ENCODE results near the gene EPHA1.

EPHA1 gene

DNA sequence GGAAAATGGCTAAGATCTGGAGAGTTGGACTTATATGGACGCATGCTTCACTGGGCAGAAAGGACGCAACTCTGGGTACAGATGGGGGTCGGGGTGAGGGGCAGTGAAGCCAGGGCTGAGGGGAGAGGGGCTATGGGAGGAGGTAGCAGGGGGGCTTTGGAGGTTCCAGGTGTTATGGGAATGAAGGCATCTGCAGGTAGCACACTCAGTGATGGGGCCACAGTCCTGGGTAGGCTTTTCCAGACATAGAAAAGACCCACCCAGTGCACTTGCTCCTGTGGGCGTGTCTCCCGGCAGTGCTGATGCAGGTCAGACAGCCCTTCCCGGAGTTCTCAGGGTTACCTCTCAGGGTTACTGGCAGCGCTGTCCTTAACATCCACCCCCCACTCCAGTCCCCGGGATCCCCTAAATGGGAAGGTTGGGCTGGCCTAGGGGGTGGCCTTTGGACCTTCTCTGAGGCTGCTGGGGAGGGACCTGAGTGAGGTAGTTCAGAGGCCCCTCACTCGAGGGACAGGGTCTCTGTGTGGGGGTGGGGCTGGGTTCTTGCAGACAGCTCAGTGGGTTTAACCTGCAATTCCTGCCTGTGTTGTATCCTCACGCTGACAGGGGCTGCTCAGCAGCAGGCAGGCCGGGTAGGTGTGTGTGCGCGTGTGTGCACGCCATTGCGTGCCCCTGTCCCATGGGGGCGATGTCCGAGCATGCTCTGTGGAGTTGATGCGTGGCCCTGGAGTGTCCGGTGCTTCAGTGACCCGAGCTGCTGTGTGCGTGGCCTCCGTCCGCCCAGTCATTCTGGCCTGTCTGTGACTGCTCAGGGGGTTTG, 21.3 kb downstream of the EPHA1 start:
- no peak for DNase-seq

DNA sequence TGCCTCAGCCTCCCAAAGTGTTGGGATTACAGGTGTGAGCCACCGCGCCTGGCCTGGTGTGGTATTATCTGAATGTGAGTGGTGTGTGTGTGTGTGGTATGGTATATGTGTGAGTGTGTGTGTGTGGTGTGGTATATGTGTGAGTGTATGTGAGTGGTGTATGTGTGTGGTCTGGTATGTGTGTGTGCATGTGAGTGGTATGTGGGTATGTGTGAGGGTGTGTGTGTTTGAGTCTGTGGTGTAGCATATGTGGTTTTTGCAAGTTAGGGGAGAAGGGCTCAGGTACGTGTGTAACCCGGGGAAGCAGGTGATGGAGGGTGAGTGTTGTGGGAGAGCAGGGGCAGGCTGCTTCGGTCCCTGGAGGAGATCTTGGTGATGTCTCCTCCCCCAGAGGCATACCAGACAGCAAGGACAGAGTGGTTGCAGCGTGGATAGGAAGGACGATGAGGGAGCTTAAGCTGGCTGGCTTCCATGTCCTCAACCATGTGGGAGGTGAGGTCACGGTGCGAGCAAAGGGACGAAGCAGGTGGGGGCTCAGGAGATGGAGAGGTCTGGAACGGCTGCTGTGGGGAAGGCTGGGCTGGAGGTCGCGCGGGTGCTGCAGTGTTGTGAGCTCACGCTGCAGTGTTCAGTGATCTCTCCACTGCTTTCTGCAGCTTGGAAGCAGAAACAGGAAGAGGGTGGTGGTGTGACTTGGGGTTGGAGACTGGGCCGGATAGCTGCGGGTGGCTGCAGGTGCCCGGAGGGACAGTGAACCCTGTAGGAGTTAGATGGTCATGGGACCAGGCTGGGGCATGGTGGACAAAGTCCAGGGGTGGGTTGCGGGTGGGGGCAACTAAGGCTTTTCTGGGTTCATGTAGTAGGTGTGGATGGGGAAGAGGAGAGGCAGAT, 22.5 kb downstream of the EPHA1 start:
- DNase-seq: no peak

- no peak for DNase-seq
Observed at GRCh38 chr7:143384661-143385631, 23.7 kb downstream of the EPHA1 start.

- DNase-seq: no peak
Observed at GRCh38 chr7:143384148-143384547, 24.5 kb downstream of the EPHA1 start.

- DNase-seq: no peak
Observed at GRCh38 chr7:143383642-143383957, 25.1 kb downstream of the EPHA1 start.

DNA sequence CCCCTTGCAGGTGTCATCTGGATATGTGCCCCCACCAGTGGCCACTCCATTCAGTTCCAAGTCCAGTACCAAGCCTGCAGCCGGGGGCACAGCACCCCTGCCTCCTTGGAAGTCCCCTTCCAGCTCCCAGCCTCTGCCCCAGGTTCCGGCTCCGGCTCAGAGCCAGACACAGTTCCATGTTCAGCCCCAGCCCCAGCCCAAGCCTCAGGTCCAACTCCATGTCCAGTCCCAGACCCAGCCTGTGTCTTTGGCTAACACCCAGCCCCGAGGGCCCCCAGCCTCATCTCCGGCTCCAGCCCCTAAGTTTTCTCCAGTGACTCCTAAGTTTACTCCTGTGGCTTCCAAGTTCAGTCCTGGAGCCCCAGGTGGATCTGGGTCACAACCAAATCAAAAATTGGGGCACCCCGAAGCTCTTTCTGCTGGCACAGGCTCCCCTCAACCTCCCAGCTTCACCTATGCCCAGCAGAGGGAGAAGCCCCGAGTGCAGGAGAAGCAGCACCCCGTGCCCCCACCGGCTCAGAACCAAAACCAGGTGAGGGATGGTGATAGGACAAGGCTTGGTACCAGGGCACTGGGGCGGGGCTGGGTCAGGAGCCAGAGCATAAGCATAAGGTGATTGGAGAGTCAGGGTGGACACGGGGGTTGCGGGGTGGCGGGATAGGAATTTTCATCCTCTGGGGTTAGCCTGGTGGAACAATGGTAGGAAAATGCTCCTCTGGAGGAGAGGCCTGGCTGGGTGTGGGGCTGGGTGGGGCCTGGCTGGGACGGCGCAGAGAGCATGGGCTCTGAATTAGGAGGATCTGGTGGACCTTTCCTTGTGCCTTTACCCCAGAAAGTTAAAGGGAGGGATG, 25.6 kb downstream of the EPHA1 start:
- DNase-seq: no peak

- no peak for DNase-seq
Observed at GRCh38 chr7:143382126-143382790, 26.4 kb downstream of the EPHA1 start.

DNA sequence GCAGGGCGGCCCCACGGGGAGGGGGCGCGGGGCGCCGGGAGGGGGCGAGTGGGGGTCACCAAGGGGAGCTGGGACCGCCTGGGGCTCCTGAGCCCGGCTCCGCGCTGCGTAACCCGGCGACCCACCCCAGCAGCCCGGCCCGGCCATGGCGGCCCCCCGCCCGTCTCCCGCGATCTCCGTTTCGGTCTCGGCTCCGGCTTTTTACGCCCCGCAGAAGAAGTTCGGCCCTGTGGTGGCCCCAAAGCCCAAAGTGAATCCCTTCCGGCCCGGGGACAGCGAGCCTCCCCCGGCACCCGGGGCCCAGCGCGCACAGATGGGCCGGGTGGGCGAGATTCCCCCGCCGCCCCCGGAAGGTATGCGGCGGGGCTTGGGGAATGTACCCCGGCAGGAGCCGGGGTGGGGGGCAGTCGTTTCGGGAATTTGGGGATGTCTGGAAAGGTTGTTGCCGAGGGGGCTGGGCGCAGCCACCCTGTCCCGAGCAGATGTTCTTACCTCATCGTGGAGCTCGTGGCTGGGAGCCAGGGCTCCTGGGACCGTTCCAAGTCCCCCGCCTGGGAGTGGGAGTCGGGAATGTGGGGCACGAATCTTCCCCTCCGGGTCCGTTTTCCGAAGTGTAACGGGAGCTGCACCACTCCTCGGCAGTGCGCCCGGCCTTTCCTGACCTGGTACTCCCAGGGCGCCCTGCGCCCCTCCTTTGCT, 27.1 kb downstream of the EPHA1 start:
- no peak for DNase-seq

GRCh38 chr7:143380646-143381426, 27.8 kb downstream of the EPHA1 start, which contains the start of gene ZYX:
ZYX (plus strand) TSS chr7:143381345; CDS start chr7:143381572, 227 bp downstream.
- DNase-seq: peak; percentile 16

DNA sequence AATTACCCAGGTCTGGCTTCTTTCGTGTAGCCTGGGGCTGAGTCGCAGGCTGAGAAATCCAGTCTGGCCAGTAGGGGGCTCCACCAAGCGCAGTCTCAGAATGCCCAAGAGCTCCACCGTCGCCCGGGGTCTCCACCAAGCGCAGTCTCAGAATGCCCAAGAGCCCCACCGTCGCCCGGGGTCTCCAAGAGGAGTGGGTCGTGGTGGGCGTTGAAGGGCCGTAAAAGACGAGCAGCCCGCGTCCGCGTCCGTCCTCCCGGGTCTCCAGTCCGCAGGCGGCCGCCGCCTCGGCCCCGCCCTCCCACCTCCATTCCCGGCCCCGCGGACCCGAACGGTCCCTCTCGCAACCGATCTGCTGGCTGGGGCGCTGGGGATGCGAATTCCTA, 28.4 kb downstream of the EPHA1 start:
- DNase-seq: peak; percentile 21

- no peak for DNase-seq
Observed at GRCh38 chr7:143379611-143380259, 28.9 kb downstream of the EPHA1 start.

DNA sequence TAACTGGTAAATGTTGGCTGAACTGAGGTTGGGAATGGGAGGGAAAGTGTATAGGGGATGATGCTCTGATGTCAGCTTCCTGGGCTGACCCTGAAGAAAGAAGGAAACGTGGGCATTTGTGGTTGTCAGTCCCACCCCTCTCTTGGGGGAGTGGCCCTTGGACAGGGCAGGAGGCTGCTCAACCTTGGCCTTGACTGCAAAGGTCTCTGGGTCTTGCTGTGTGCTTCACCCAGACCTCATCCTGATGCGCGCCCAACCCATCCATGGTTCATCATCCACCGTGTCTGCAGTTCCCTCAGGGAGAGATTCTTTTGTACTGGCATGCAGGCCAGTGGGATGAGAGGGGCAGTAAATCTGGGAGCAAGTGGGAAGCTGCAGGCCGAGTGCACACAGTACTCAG, 32.3 kb downstream of the EPHA1 start:
- no peak for DNase-seq

DNA sequence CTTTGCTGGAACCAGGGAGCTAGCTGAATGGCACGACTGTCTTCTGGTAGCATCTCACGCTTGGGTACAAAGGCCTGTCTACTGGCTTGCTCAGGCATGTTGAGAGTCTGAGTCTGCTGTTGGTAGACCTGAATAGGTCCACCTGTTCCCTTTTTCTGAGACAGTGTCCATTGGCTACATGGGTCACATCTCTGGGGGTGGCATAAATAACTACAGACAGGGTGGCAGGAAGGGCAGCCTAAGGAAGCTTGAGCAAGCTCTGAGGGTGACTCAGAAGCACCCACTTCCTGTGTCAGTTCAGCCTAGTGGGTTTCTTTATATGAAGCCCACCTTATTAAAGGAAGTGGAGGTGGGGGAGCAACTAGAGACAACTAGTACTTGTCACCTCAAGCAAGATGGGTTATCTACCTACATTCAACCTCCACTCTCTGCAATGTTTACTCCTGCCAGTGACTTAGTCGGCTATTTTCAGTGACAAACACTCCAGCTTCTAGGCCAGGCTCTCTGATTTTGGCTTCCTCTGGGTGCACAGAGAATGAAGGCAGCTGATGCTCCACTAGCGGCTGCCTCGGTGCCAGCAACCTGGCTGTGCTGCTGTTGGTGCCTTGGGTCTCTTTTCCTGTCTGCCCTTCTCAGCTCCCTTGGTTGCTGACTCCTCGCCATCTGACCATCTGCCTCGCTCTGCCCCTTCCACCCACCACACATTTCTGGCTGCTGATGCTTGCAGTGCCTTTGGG, 33.2 kb downstream of the EPHA1 start:
- no peak for DNase-seq

- DNase-seq: no peak
Observed at GRCh38 chr7:143374561-143374960, 34.1 kb downstream of the EPHA1 start.

DNA sequence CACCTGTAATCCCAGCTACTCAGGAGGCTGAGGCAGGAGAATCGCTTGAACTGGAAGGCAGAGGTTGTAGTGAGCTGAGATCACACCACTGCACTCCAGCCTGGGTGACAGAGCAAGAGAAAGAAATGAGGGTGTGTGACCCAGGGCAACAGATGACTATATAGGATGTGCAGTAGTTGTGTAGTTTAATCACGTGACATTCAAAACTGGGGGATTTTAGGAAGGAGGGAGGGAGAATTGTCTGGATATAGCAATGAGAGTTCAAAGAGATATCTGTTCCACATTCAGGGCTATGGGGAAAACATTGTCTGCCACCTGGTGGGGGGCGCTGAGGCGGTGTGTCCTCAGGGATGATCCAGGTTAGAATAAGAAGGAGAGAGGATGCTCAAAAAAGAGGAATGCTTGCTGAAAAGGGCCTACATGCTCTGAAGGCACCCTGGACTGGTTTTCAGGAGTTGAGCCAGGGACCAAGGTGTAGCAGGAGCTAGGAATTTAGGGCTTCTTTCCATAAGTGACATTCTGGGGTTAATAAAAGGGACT, 35.3 kb downstream of the EPHA1 start:
- DNase-seq: no peak

GRCh38 chr7:143372070-143372469, 36.6 kb downstream of the EPHA1 start:
- peak; percentile 75 for DNase-seq

- DNase-seq: no peak
Observed at GRCh38 chr7:143369678-143370651, 38.7 kb downstream of the EPHA1 start.

Data from NCI-H2081 treated with DMSO at 0.1 percent for 48 hours (cell line).